ENCODE data around the gene KANSL1. TPM values are rescaled to one million over a fixed set of nuclear protein-coding genes. Genes with fewer than 3 reads are reported as not detected.

Gene KANSL1
- total RNA-seq, 1 donor from 2014 or later, result 99.8 TPM

DNA sequence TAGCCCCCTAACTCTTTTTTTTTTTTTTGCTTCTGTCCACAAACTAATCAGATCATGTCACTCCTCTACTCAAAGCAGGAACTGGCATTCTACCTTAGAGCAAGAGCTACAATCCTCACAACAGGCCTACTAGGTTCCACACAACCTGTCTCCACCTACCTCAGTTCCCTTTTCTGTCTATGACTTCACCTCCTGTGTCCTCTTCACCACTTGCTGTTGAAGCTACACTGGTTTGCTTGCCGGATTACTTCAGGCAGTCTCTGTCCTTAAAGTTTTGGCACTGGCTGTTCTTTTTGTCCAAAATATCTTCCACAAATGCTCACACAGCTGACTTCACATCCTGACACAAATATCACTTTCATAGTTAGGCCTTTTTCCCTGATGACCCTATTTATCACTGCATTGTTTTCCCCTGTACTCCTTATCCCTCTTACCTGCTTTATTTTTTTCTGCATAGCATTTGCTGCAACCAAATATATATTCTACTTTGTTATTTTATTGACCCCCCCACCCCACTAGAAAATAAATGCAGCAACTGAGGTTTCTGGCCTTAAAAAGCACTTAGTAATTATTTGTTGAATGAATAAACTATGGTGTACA is 72.0 kb downstream of the KANSL1 start:
- peaks cover 11% of the 10 kb centered on the region for H3K4me1 ChIP-seq (ENCODE audit: insufficient read depth, low read length)
- H3K9me3 ChIP-seq (ENCODE audit: insufficient read depth, low read depth, low read length), result no peaks in the 10 kb centered on the region
- no peaks in the 10 kb centered on the region for H3K27me3 Mint-ChIP-seq (ENCODE audit: low read depth, unreplicated experiment)
- no peaks in the 10 kb centered on the region for H3K27me3 ChIP-seq (ENCODE audit: insufficient read depth, low read length)
- no peak overlapping the region for H3K4me2 ChIP-seq (ENCODE audit: low read length)
- H3K27ac ChIP-seq (ENCODE audit: low read depth, low read length), result no peak overlapping the region
- H3K9ac ChIP-seq (ENCODE audit: low read length), result no peak overlapping the region
- H3K36me3 ChIP-seq (ENCODE audit: insufficient read depth, low read length), result no peaks in the 10 kb centered on the region
- DNase-seq (ENCODE audit: low read depth) (no peak), FAIRE-seq (no peak)
- H3K4me1 Mint-ChIP-seq (ENCODE audit: low read depth, unreplicated experiment), result peaks cover 35% of the 10 kb centered on the region
- H3K4me3 Mint-ChIP-seq (ENCODE audit: unreplicated experiment), result no peak overlapping the region
- H3K27ac Mint-ChIP-seq (ENCODE audit: unreplicated experiment), result no peak overlapping the region
- H2AFZ ChIP-seq (ENCODE audit: low read depth, low read length), result no peak overlapping the region
- TF ChIP-seq, protein P1, sequence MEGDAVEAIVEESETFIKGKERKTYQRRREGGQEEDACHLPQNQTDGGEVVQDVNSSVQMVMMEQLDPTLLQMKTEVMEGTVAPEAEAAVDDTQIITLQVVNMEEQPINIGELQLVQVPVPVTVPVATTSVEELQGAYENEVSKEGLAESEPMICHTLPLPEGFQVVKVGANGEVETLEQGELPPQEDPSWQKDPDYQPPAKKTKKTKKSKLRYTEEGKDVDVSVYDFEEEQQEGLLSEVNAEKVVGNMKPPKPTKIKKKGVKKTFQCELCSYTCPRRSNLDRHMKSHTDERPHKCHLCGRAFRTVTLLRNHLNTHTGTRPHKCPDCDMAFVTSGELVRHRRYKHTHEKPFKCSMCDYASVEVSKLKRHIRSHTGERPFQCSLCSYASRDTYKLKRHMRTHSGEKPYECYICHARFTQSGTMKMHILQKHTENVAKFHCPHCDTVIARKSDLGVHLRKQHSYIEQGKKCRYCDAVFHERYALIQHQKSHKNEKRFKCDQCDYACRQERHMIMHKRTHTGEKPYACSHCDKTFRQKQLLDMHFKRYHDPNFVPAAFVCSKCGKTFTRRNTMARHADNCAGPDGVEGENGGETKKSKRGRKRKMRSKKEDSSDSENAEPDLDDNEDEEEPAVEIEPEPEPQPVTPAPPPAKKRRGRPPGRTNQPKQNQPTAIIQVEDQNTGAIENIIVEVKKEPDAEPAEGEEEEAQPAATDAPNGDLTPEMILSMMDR (IDR thresholded peaks at IDR 0.05; ENCODE audit: insufficient read depth, low read depth, low read length), result no peak
- TF ChIP-seq EZH2 (IDR thresholded peaks at IDR 0.05; ENCODE audit: insufficient read depth, low read length), result no peak
- peaks cover 4% of the 10 kb centered on the region for H3K36me3 Mint-ChIP-seq (ENCODE audit: low read depth, unreplicated experiment)
- no peaks in the 10 kb centered on the region for H3K9me3 Mint-ChIP-seq (ENCODE audit: unreplicated experiment)
- no peak overlapping the region for H3K4me3 ChIP-seq (ENCODE audit: insufficient read depth, low read depth, low read length)
- H4K20me1 ChIP-seq (ENCODE audit: insufficient read depth, low read length), result peaks cover 95% of the 10 kb centered on the region
- peaks cover 99% of the 10 kb centered on the region for H3K79me2 ChIP-seq (ENCODE audit: insufficient read depth, low read length)

DNA sequence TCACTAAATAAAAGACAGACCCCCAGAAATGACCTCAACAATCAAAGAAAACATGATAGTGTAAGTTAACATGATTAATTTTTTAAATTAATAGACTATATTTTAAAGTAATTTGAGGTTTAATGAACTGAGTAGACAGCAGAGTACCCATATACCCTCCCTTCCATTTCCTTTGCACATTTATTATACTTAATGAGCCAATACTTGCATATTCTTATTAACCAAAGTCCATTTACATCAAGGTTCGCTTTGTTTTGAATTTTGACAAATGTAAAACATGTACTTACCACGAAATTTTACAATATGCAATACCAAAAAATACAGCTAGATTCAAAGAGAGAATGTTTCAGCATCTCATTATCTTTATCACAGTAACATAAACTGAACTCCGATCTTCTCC is 72.7 kb downstream of the KANSL1 start:
- Histone ChIP-seq H3K79me2 (ENCODE audit: insufficient read depth, low read length) (peaks cover 99% of the 10 kb centered on the region), H2AFZ (ENCODE audit: low read depth, low read length) (no peak overlapping the region), H3K9me3 (ENCODE audit: insufficient read depth, low read depth, low read length) (no peaks in the 10 kb centered on the region), H3K36me3 (ENCODE audit: insufficient read depth, low read length) (no peaks in the 10 kb centered on the region), H3K9ac (ENCODE audit: low read length) (no peak overlapping the region), H3K27me3 (ENCODE audit: insufficient read depth, low read length) (no peaks in the 10 kb centered on the region), H3K4me2 (ENCODE audit: low read length) (no peak overlapping the region), H3K4me3 (ENCODE audit: insufficient read depth, low read depth, low read length) (no peak overlapping the region), H3K27ac (ENCODE audit: low read depth, low read length) (no peak overlapping the region), H3K4me1 (ENCODE audit: insufficient read depth, low read length) (peaks cover 5% of the 10 kb centered on the region), H4K20me1 (ENCODE audit: insufficient read depth, low read length) (peaks cover 95% of the 10 kb centered on the region)
- Mint-ChIP-seq H3K4me3 (ENCODE audit: unreplicated experiment) (no peak overlapping the region), H3K36me3 (ENCODE audit: low read depth, unreplicated experiment) (peaks cover 4% of the 10 kb centered on the region), H3K27me3 (ENCODE audit: low read depth, unreplicated experiment) (no peaks in the 10 kb centered on the region), H3K9me3 (ENCODE audit: unreplicated experiment) (no peaks in the 10 kb centered on the region), H3K4me1 (ENCODE audit: low read depth, unreplicated experiment) (peaks cover 40% of the 10 kb centered on the region), H3K27ac (ENCODE audit: unreplicated experiment) (no peak overlapping the region)
- DNase-seq (ENCODE audit: low read depth) (no peak), FAIRE-seq (no peak)
- TF ChIP-seq, protein P1 (IDR thresholded peaks at IDR 0.05; ENCODE audit: insufficient read depth, low read depth, low read length), result no peak
- TF ChIP-seq EZH2 (IDR thresholded peaks at IDR 0.05; ENCODE audit: insufficient read depth, low read length), result no peak

DNA sequence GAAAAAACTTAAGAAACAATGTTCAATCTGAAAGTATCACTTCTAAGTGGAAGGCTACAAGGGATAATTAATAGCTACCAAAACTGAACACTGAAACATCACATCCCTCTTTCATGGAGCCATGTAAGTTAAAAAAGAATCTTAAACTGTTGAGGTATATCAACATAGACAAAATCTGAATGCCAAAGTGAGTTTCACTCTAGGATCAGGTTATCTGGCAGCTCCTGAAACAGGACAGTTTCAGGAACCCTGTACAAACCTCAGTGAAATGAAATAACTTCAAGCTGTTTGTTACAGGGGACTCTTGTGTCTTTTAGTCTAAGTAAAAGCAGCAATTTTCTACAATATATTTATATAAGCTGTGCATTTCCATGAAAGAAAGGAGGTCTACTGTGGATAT is 73.2 kb downstream of the KANSL1 start:
- Mint-ChIP-seq H3K9me3 (ENCODE audit: unreplicated experiment) (no peaks in the 10 kb centered on the region), H3K27ac (ENCODE audit: unreplicated experiment) (no peak overlapping the region)
- H4K20me1 ChIP-seq (ENCODE audit: insufficient read depth, low read length), result peaks cover 95% of the 10 kb centered on the region

More for the DNA sequence above, 73.2 kb downstream of the KANSL1 start:
- H3K4me3 ChIP-seq (ENCODE audit: insufficient read depth, low read depth, low read length), result no peak overlapping the region
- H3K9ac ChIP-seq (ENCODE audit: low read length), result no peak overlapping the region
- no peak overlapping the region for H3K4me3 Mint-ChIP-seq (ENCODE audit: unreplicated experiment)
- H3K9me3 ChIP-seq (ENCODE audit: insufficient read depth, low read depth, low read length), result no peaks in the 10 kb centered on the region
- no peak overlapping the region for H2AFZ ChIP-seq (ENCODE audit: low read depth, low read length)
- TF ChIP-seq, protein P1 (IDR thresholded peaks at IDR 0.05; ENCODE audit: insufficient read depth, low read depth, low read length), result no peak
- no peak for TF ChIP-seq EZH2 (IDR thresholded peaks at IDR 0.05; ENCODE audit: insufficient read depth, low read length)
- H3K27me3 ChIP-seq (ENCODE audit: insufficient read depth, low read length), result no peaks in the 10 kb centered on the region
- no peak for DNase-seq (ENCODE audit: low read depth)
- H3K36me3 Mint-ChIP-seq (ENCODE audit: low read depth, unreplicated experiment), result peaks cover 4% of the 10 kb centered on the region
- FAIRE-seq, result no peak
- H3K4me1 ChIP-seq (ENCODE audit: insufficient read depth, low read length), result peaks cover 2% of the 10 kb centered on the region
- peaks cover 99% of the 10 kb centered on the region for H3K79me2 ChIP-seq (ENCODE audit: insufficient read depth, low read length)
- H3K27me3 Mint-ChIP-seq (ENCODE audit: low read depth, unreplicated experiment), result no peaks in the 10 kb centered on the region
- no peak overlapping the region for H3K27ac ChIP-seq (ENCODE audit: low read depth, low read length)
- H3K4me2 ChIP-seq (ENCODE audit: low read length), result no peak overlapping the region
- peaks cover 43% of the 10 kb centered on the region for H3K4me1 Mint-ChIP-seq (ENCODE audit: low read depth, unreplicated experiment)
- H3K36me3 ChIP-seq (ENCODE audit: insufficient read depth, low read length), result no peaks in the 10 kb centered on the region
